K562 (cell line): ENCODE measurements around the gene SLC9A2. TPM values are rescaled to one million over a fixed set of nuclear protein-coding genes. Genes with fewer than 3 reads are reported as not detected.

Experiments used
- CSDE1 ChIP-seq, 2 experiments: fragments of 450-650 bp; IDR thresholded peaks; 2 replicates each; pipeline ENCODE4 v1.6.1; 2016; ENCODE audit warnings: mild to moderate bottlenecking in 1 of 2
- CXXC5 ChIP-seq: fragments of 250-450 bp; sonication (Bioruptor Pico); IDR thresholded peaks from 2 replicates; pipeline ENCODE4 v1.8.0; 2022; ENCODE audit warnings: inconsistent platforms, mild to moderate bottlenecking, moderate library complexity
- KLF1 ChIP-seq: fragments of 450-650 bp; IDR thresholded peaks from 2 replicates; pipeline ENCODE4 v1.6.1; 2016; ENCODE audit warnings: missing genetic modification characterization, missing compliant biosample characterization
- MBD2 ChIP-seq: sonication (generic); IDR thresholded peaks from 2 replicates; pipeline ENCODE4 v1.6.1; 2016; ENCODE audit warnings: low read depth, borderline replicate concordance
- MEF2A ChIP-seq: IDR thresholded peaks from 2 replicates; pipeline ENCODE4 v1.6.1; 2011; ENCODE audit warnings: low read depth, mild to moderate bottlenecking, low read length, moderate library complexity; ENCODE audit not compliant: control insufficient read depth
- MYNN ChIP-seq, 2 experiments: sonication (generic); formaldehyde crosslinking in 1 of 2; IDR thresholded peaks; 2 replicates each; pipeline versions ENCODE4 v1.5.0 to v1.6.1; 2016 to 2020; ENCODE audit warnings: antibody characterized with exemption in 1 of 2, missing genetic modification reagents in 1 of 2
- SIN3B ChIP-seq: fragments of 450-650 bp; IDR thresholded peaks from 2 replicates; pipeline ENCODE4 v1.6.1; 2017; ENCODE audit warnings: low read depth, mild to moderate bottlenecking, moderate library complexity
- SMARCC2 ChIP-seq: fragments of 450-650 bp; IDR thresholded peaks from 2 replicates; pipeline ENCODE4 v1.6.1; 2017; ENCODE audit warnings: antibody characterized with exemption, moderate library complexity, mild to moderate bottlenecking, low read depth
- YY1 ChIP-seq, 3 experiments: IDR thresholded peaks; 2 replicates each; pipeline ENCODE4 v1.6.1; 2011; ENCODE audit warnings: low read length in 2 of 3, mild to moderate bottlenecking in 2 of 3, moderate library complexity in 2 of 3, borderline replicate concordance in 1 of 3, control low read depth in 1 of 3, low read depth in 1 of 3; ENCODE audit not compliant: insufficient read depth in 3 of 3, insufficient replicate concordance in 2 of 3, control insufficient read depth in 1 of 3, insufficient read length in 1 of 3; ENCODE audit errors: extremely low read depth in 1 of 3
- ZC3H11A ChIP-seq: IDR thresholded peaks from 2 replicates; pipeline ENCODE4 v1.6.1; 2012; ENCODE audit warnings: low read depth, low read length, improper control_type of control experiment
- ZNF780A ChIP-seq: fragments of 250-450 bp; sonication (Bioruptor Pico); IDR thresholded peaks from 2 replicates; pipeline ENCODE4 v1.5.0; 2021; ENCODE audit warnings: mild to moderate bottlenecking
- polyA plus RNA-seq, 8 experiments: library from polyadenylated mRNA; depleted of rRNA in 4 of 8; stranded (reverse) in 5 of 8; unstranded in 3 of 8; fragments of >200 nt; fragmentation: Nextera tagmentation in 2 of 8; fragmentation: Illumina TruSeq in 1 of 8; extraction: Ambion mirVana in 2 of 8; extraction: Trizol in 1 of 8; gene quantifications; 2 replicates each; pipeline versions ENCODE4 v1.2.1 to v1.2.3, GENCODE V29; 2011 to 2014; ENCODE audit warnings: inconsistent platforms in 1 of 8, missing spikeins in 1 of 8
- total RNA-seq, 7 experiments: library from RNA; depleted of rRNA in 6 of 7; stranded (reverse); fragments of >200 nt in 6 of 7; fragmentation: Illumina TruSeq in 2 of 7; extraction: Trizol in 2 of 7; gene quantifications; 2 replicates each; pipeline versions ENCODE4 v1.2.1 to v1.2.3, GENCODE V29; 2011 to 2021; ENCODE audit warnings: low replicate concordance in 1 of 7
- TF ChIP-seq, protein P1 (sequence below): IDR thresholded peaks from 2 replicates; pipeline ENCODE4 v1.6.1; 2011; ENCODE audit not compliant: insufficient read length; ENCODE audit errors: extremely low read depth
- TF ChIP-seq, protein P2 (sequence below): fragments of 250-450 bp; sonication (Bioruptor Pico); IDR thresholded peaks from 2 replicates; pipeline ENCODE4 v1.5.0; 2021
- TF ChIP-seq, protein P3 (sequence below): sonication (generic); formaldehyde crosslinking; IDR thresholded peaks from 2 replicates; pipeline ENCODE4 v1.8.1; 2023; ENCODE audit warnings: mild to moderate bottlenecking, missing genetic modification reagents
- TF ChIP-seq, protein P4 (sequence below): sonication (generic); formaldehyde crosslinking; IDR thresholded peaks from 2 replicates; pipeline ENCODE4 v1.8.0; 2022; ENCODE audit warnings: mild to moderate bottlenecking, missing genetic modification reagents
- TF ChIP-seq, protein P5 (sequence below): sonication (generic); formaldehyde crosslinking; IDR thresholded peaks from 2 replicates; pipeline ENCODE4 v1.8.0; 2022; ENCODE audit warnings: missing genetic modification reagents, mild to moderate bottlenecking, moderate library complexity, borderline replicate concordance
- TF ChIP-seq, protein P6 (sequence below): sonication (generic); formaldehyde crosslinking; IDR thresholded peaks from 2 replicates; pipeline ENCODE4 v1.4.0; 2020; ENCODE audit warnings: mild to moderate bottlenecking, missing genetic modification reagents

The SLC9A2 gene
- total and polyA plus RNA-seq, 9 of the 15 experiments (the other 6 are each of a cell fraction or from before 2014, with no cell fraction given), result 0.45 to 3.3 (median 1.6) TPM

DNA sequence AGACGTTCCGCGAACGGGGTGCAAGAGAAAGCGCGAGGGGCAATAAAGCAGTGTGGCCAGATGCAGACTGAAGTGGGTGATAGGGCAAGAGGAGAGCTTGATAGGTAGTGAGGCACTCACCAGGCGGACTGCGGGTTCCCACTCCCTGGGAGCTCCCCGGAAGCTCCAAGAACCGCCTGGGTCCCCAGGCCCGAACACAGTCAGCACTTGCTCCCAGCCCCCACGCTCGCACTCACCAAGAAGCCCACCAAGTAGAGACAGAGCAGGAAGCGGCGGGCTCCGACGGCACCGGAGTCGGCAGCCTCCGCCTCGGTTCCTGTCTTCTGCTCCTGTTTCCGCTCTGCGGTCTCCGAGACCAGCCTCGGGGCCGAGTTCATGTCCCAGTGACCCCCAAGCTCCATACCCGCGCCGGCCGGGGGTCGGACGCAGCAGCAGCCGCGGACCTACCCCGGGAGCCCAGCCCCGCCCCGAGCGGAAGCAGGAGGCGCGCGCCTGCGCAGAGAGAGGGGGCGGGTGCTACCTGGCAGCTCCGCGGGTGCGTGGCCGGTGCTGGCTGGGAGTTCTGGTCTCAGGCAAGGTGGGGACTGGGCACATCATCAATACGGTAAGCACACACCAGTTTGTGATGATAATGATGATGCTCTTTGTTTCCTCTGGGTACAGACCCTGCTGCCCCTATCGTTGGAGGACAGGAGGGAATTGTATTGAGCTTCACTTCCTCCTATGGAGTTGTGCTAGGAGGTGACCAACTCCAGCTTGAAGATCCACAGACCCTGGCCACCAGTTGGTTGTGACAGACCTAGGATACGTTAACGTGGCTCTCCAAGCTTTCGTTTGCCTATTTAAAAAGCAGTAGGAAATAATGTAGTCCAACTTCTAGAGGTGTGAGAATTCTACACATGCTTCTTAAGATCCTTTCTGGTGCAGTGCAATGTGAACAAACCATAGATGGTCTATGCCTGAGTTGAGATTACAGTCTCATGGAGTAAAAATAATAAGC lies 117.4 kb downstream of the SLC9A2 start (continued):
- TF ChIP-seq, protein P1, sequence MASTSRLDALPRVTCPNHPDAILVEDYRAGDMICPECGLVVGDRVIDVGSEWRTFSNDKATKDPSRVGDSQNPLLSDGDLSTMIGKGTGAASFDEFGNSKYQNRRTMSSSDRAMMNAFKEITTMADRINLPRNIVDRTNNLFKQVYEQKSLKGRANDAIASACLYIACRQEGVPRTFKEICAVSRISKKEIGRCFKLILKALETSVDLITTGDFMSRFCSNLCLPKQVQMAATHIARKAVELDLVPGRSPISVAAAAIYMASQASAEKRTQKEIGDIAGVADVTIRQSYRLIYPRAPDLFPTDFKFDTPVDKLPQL, result no peak
- TF ChIP-seq ZNF780A (no peak), CSDE1 (IDR thresholded peaks at IDR 0.05) (no peak), MYNN (IDR thresholded peaks at IDR 0.05) (no peak), MYNN (CRISPR knock-in tag; IDR thresholded peaks at IDR 0.05) (no peak), CXXC5 (CRISPR knock-in tag) (peak; percentile 69), KLF1 (tag) (0 out of 2 replicates have a peak, but pooled peaks have one; percentile 56), YY1 (IDR thresholded peaks at IDR 0.05; ENCODE audit: borderline replicate concordance in 1 of 3, control insufficient read depth in 1 of 3, extremely low read depth in 1 of 3, insufficient read depth in 3 of 3, insufficient read length in 1 of 3, insufficient replicate concordance in 2 of 3, low read depth in 1 of 3, low read length in 2 of 3) (peak in 1 of 3 experiments; percentile 11), SIN3B (peak; percentile 56; the same call in 1 of the 2 replicates), SMARCC2 (no peak; the same call in 1 of the 2 replicates), ZC3H11A (no peak), MEF2A (no peak), MBD2 (no peak)
- TF ChIP-seq, protein P2, sequence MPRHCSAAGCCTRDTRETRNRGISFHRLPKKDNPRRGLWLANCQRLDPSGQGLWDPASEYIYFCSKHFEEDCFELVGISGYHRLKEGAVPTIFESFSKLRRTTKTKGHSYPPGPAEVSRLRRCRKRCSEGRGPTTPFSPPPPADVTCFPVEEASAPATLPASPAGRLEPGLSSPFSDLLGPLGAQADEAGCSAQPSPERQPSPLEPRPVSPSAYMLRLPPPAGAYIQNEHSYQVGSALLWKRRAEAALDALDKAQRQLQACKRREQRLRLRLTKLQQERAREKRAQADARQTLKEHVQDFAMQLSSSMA, result 0 out of 2 replicates have a peak, but pooled peaks have one; percentile 49
- TF ChIP-seq, protein P3, sequence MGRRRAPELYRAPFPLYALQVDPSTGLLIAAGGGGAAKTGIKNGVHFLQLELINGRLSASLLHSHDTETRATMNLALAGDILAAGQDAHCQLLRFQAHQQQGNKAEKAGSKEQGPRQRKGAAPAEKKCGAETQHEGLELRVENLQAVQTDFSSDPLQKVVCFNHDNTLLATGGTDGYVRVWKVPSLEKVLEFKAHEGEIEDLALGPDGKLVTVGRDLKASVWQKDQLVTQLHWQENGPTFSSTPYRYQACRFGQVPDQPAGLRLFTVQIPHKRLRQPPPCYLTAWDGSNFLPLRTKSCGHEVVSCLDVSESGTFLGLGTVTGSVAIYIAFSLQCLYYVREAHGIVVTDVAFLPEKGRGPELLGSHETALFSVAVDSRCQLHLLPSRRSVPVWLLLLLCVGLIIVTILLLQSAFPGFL (CRISPR knock-in tag), result no peak
- TF ChIP-seq, protein P4, sequence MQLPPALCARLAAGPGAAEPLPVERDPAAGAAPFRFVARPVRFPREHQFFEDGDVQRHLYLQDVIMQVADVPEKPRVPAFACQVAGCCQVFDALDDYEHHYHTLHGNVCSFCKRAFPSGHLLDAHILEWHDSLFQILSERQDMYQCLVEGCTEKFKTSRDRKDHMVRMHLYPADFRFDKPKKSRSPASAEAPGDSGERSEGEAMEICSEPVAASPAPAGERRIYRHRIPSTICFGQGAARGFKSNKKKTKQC, result no peak
- TF ChIP-seq, protein P5, sequence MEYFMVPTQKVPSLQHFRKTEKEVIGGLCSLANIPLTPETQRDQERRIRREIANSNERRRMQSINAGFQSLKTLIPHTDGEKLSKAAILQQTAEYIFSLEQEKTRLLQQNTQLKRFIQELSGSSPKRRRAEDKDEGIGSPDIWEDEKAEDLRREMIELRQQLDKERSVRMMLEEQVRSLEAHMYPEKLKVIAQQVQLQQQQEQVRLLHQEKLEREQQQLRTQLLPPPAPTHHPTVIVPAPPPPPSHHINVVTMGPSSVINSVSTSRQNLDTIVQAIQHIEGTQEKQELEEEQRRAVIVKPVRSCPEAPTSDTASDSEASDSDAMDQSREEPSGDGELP, result no peak
- TF ChIP-seq, protein P6, sequence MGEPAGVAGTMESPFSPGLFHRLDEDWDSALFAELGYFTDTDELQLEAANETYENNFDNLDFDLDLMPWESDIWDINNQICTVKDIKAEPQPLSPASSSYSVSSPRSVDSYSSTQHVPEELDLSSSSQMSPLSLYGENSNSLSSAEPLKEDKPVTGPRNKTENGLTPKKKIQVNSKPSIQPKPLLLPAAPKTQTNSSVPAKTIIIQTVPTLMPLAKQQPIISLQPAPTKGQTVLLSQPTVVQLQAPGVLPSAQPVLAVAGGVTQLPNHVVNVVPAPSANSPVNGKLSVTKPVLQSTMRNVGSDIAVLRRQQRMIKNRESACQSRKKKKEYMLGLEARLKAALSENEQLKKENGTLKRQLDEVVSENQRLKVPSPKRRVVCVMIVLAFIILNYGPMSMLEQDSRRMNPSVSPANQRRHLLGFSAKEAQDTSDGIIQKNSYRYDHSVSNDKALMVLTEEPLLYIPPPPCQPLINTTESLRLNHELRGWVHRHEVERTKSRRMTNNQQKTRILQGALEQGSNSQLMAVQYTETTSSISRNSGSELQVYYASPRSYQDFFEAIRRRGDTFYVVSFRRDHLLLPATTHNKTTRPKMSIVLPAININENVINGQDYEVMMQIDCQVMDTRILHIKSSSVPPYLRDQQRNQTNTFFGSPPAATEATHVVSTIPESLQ (CRISPR knock-in tag), result 0 out of 2 replicates have a peak, but pooled peaks have one; percentile 82
